ENCODE results near the gene LASP1.

DNA sequence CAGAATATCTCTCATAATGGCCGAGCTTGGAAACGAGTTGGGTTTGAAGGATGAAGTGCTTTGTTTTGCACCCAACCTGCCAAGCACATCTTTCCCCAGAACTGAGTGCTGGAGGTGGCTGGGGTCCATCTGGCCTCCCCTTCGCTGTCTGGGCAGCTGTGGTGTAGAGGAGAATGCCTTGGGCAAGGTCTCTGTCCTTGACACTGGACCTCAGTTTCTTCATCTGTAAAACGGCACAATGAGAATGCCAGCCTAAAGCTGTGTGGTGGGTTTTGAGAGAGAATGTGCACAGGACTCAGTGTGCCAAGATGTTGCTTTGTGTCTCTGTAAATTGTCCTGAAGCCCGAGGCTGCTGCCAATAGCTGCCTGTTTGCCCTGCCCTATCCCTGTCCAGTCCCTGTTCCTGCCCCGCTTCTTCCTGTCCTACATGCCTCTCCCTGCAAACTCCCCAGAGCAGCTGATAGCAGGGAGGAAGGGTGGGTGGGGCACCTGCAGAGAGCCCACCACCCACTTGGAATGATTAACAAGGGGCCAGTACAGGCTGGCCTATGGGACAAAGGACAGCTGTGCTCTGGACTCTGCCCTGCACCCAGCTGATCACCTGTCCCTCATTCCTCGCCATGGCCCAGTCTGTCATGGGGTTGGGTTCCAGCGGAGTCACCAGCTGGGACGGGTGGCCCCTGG lies 15.3 kb downstream of the LASP1 start:
- TF ChIP-seq CTCF (IDR thresholded peaks at IDR 0.05; ENCODE audit: control extremely low read depth in 1 of 3, insufficient read depth in 1 of 3, low read depth in 1 of 3, low read length in 3 of 3): no peak
- no peak for TF ChIP-seq EP300 (IDR thresholded peaks at IDR 0.05; ENCODE audit: borderline replicate concordance in 1 of 2, low read depth in 2 of 2, low read length in 2 of 2)
- no peak for TF ChIP-seq SIN3A (conservative IDR thresholded peaks at IDR 0.05 in 1 of 2, IDR thresholded peaks at IDR 0.05 in 1 of 2; ENCODE audit: low read depth in 1 of 2, low read length in 2 of 2)
- TF ChIP-seq EZH2 (IDR thresholded peaks at IDR 0.05; ENCODE audit: low read depth, low read length, severe bottlenecking): no peak
- no peak for TF ChIP-seq SRF (IDR thresholded peaks at IDR 0.05; ENCODE audit: low read depth, low read length)
- TF ChIP-seq RAD21 (IDR thresholded peaks at IDR 0.05 in 1 of 2, conservative IDR thresholded peaks at IDR 0.05 in 1 of 2; ENCODE audit: low read depth in 2 of 2, low read length in 2 of 2): no peak
- TF ChIP-seq CEBPB (IDR thresholded peaks at IDR 0.05; ENCODE audit: low read depth, low read length): no peak
- no peak for TF ChIP-seq CHD1 (IDR thresholded peaks at IDR 0.05; ENCODE audit: low read depth, low read length)

All from H1 (cell line).